GM23338 (cell line): ENCODE results near the gene ECHDC1. TPM values are rescaled to one million over a fixed set of nuclear protein-coding genes. Genes with fewer than 3 reads are reported as not detected.

Experiments
- ATAC-seq: fragments of 200-7000 bp; cut with Tn5 transposase; 3 replicates; pipeline ENCODE4 v1.9.1; 2020
- DNase-seq: peaks from one replicate; pipeline ENCODE4 v3.0.0-alpha.2; 2015; ENCODE audit warnings: low spot score
- H2AFZ ChIP-seq: fragments of 200-600 bp; sonication (generic); 2 replicates; pipeline ENCODE4 v1.8.0; 2016; ENCODE audit warnings: antibody characterized with exemption, mild to moderate bottlenecking, moderate library complexity
- H3F3A ChIP-seq: fragments of 200-600 bp; sonication (generic); replicated peaks from 2 replicates; pipeline ENCODE4 v1.8.0; 2017; ENCODE audit warnings: antibody characterized with exemption, mixed run types, low read depth
- H3K27ac ChIP-seq: fragments of 200-600 bp; sonication (generic); 2 replicates; pipeline ENCODE4 v1.6.1; 2016; ENCODE audit warnings: low read depth
- H3K27me3 ChIP-seq: fragments of 200-600 bp; sonication (generic); 2 replicates; pipeline ENCODE4 v1.8.0; 2016; ENCODE audit warnings: mild to moderate bottlenecking, mixed run types, moderate library complexity; ENCODE audit not compliant: insufficient read depth
- H3K36me3 ChIP-seq: fragments of 200-600 bp; sonication (generic); 2 replicates; pipeline ENCODE4 v1.8.0; 2016; ENCODE audit warnings: mild to moderate bottlenecking; ENCODE audit not compliant: insufficient read depth
- H3K4me1 ChIP-seq: fragments of 200-600 bp; sonication (generic); 2 replicates; pipeline ENCODE4 v1.8.0; 2016; ENCODE audit warnings: mild to moderate bottlenecking, moderate library complexity; ENCODE audit not compliant: insufficient read depth
- H3K4me2 ChIP-seq: fragments of 200-600 bp; sonication (generic); 2 replicates; pipeline ENCODE4 v1.7.1; 2017; ENCODE audit warnings: mixed run types
- H3K4me3 ChIP-seq: fragments of 200-600 bp; sonication (generic); 2 replicates; pipeline ENCODE4 v1.6.1; 2016; ENCODE audit warnings: mixed run types
- H3K79me2 ChIP-seq: fragments of 200-600 bp; sonication (generic); replicated peaks from 2 replicates; pipeline ENCODE4 v1.8.0; 2017; ENCODE audit warnings: mild to moderate bottlenecking; ENCODE audit not compliant: insufficient read depth
- H3K9me2 ChIP-seq: fragments of 200-600 bp; sonication (generic); 2 replicates; pipeline ENCODE4 v1.8.0; 2017; ENCODE audit not compliant: insufficient read depth
- H4K20me1 ChIP-seq: fragments of 200-600 bp; sonication (generic); replicated peaks from 2 replicates; pipeline ENCODE4 v1.8.0; 2017; ENCODE audit warnings: mild to moderate bottlenecking; ENCODE audit not compliant: insufficient read depth
- H3K27ac Mint-ChIP-seq: 2 replicates; pipeline ENCODE4 v1.8.0; 2020; ENCODE audit warnings: inconsistent platforms, mild to moderate bottlenecking, moderate library complexity, mixed read lengths
- H3K27me3 Mint-ChIP-seq: 3 replicates; pipeline ENCODE4 v1.8.0; 2022; ENCODE audit warnings: low read depth, mild to moderate bottlenecking, moderate library complexity, mixed read lengths, inconsistent platforms; ENCODE audit not compliant: insufficient read depth, poor library complexity
- H3K36me3 Mint-ChIP-seq: 3 replicates; pipeline ENCODE4 v1.8.0; 2021; ENCODE audit warnings: low read depth, mild to moderate bottlenecking, inconsistent platforms, moderate library complexity, mixed read lengths
- H3K4me1 Mint-ChIP-seq: 3 replicates; pipeline ENCODE4 v1.8.0; 2020; ENCODE audit warnings: mild to moderate bottlenecking, inconsistent platforms, mixed read lengths
- H3K4me3 Mint-ChIP-seq: 3 replicates; pipeline ENCODE4 v1.8.0; 2021; ENCODE audit warnings: moderate library complexity, mild to moderate bottlenecking, inconsistent platforms, mixed read lengths
- H3K9me3 Mint-ChIP-seq: 3 replicates; pipeline ENCODE4 v1.8.0; 2020; ENCODE audit warnings: moderate library complexity, mild to moderate bottlenecking, inconsistent platforms, mixed read lengths
- CREB1 ChIP-seq: fragments of 250-450 bp; sonication (Bioruptor Pico); IDR thresholded peaks from 2 replicates; pipeline ENCODE4 v1.5.0; 2020; ENCODE audit warnings: low read depth, mild to moderate bottlenecking, moderate library complexity
- EZH2 ChIP-seq: fragments of 200-600 bp; sonication (generic); IDR thresholded peaks from one replicate; pipeline ENCODE4 v1.8.0; 2017; ENCODE audit warnings: antibody characterized with exemption, mild to moderate bottlenecking, low read depth; ENCODE audit not compliant: unreplicated experiment
- EZH2phosphoT487 ChIP-seq: fragments of 200-600 bp; sonication (generic); IDR thresholded peaks from one replicate; pipeline ENCODE4 v1.8.1; 2018; ENCODE audit warnings: antibody characterized with exemption; ENCODE audit not compliant: unreplicated experiment
- JUNB ChIP-seq: IDR thresholded peaks from one replicate; pipeline ENCODE4 v1.6.1; 2016; ENCODE audit warnings: antibody characterized with exemption; ENCODE audit not compliant: unreplicated experiment
- NANOG ChIP-seq: IDR thresholded peaks from 2 replicates; pipeline ENCODE4 v1.6.1; 2016; ENCODE audit warnings: antibody characterized with exemption, borderline replicate concordance
- STAT1 ChIP-seq: IDR thresholded peaks from one replicate; pipeline ENCODE4 v1.6.1; 2016; ENCODE audit warnings: antibody characterized with exemption; ENCODE audit not compliant: unreplicated experiment
- ZNF114 ChIP-seq: fragments of 250-450 bp; sonication (Bioruptor Pico); IDR thresholded peaks from 2 replicates; pipeline ENCODE4 v1.5.0; 2020; ENCODE audit warnings: mild to moderate bottlenecking, moderate library complexity
- ZNF331 ChIP-seq: fragments of 250-450 bp; sonication (Bioruptor Pico); IDR thresholded peaks from 2 replicates; pipeline ENCODE4 v1.5.0; 2020; ENCODE audit warnings: low read depth, mild to moderate bottlenecking, moderate library complexity
- polyA plus RNA-seq: library from polyadenylated mRNA; unstranded; fragments of >200 nt; fragmentation: Nextera tagmentation; extraction: Ambion mirVana; gene quantifications from 2 replicates; pipeline ENCODE4 v1.2.1, GENCODE V29; 2016
- total RNA-seq: library from RNA; depleted of rRNA; stranded (reverse); fragments of >200 nt; shearing (Covaris generic); gene quantifications from 2 replicates; pipeline ENCODE4 v1.2.3, GENCODE V29; 2014
- TF ChIP-seq, protein P1 (sequence below): IDR thresholded peaks from 2 replicates; pipeline ENCODE4 v1.6.1; 2016; ENCODE audit warnings: antibody characterized with exemption
- TF ChIP-seq, protein P2 (sequence below): fragments of 250-450 bp; sonication (Bioruptor Pico); IDR thresholded peaks from 2 replicates; pipeline ENCODE4 v1.5.0; 2020; ENCODE audit warnings: mild to moderate bottlenecking, moderate library complexity

The ECHDC1 gene
- total and polyA plus RNA-seq, 2 experiments from 2014 or later, result 65.8 to 98.4 TPM

DNA sequence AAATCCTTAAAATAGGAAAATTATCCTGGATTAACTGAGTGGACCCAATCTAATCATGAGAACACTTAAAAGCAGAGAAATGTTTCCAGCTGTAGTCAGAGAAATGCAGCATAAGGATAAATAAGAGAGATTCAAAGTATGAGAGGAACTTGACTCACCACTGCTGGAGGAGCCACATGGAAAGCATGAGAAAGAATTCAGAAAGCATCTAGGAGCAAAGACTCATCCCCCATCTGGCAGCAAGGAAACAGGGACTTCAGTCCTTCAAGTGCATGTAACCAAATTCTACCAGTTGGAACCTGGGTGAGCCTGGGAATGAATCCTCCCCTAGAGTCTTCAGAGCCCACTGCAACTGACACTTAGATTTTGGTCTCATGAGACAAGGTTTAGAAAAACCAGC lies 43.0 kb downstream of the ECHDC1 start:
- H2AFZ ChIP-seq, result no peak overlapping the region
- no peak overlapping the region for H3K4me3 Mint-ChIP-seq
- H3K4me2 ChIP-seq, result no peak overlapping the region
- H3K9me2 ChIP-seq, result no peaks in the 10 kb centered on the region
- no peaks in the 10 kb centered on the region; the same call in 1 of the 2 replicates for H3K4me1 ChIP-seq
- peaks cover 9% of the 10 kb centered on the region; the same call in 2 of the 3 replicates for H3K9me3 Mint-ChIP-seq
- no peaks in the 10 kb centered on the region for H3K27me3 Mint-ChIP-seq
- H3K27ac ChIP-seq, result no peak overlapping the region
- ATAC-seq (peak; percentile 66), DNase-seq (peak; percentile 55)
- H3K4me1 Mint-ChIP-seq, result peaks cover 7% of the 10 kb centered on the region; the same call in 2 of the 3 replicates
- H3K27me3 ChIP-seq, result no peaks in the 10 kb centered on the region
- peaks cover 33% of the 10 kb centered on the region for H3K36me3 Mint-ChIP-seq
- no peaks in the 10 kb centered on the region for H4K20me1 ChIP-seq
- H3K4me3 ChIP-seq, result no peak overlapping the region
- H3F3A ChIP-seq, result no peaks in the 10 kb centered on the region
- TF ChIP-seq, protein P1, sequence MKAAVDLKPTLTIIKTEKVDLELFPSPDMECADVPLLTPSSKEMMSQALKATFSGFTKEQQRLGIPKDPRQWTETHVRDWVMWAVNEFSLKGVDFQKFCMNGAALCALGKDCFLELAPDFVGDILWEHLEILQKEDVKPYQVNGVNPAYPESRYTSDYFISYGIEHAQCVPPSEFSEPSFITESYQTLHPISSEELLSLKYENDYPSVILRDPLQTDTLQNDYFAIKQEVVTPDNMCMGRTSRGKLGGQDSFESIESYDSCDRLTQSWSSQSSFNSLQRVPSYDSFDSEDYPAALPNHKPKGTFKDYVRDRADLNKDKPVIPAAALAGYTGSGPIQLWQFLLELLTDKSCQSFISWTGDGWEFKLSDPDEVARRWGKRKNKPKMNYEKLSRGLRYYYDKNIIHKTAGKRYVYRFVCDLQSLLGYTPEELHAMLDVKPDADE, result no peak
- no peak for TF ChIP-seq NANOG
- H3K36me3 ChIP-seq, result no peaks in the 10 kb centered on the region
- H3K27ac Mint-ChIP-seq, result no peak overlapping the region
- H3K79me2 ChIP-seq, result peaks cover 25% of the 10 kb centered on the region

DNA sequence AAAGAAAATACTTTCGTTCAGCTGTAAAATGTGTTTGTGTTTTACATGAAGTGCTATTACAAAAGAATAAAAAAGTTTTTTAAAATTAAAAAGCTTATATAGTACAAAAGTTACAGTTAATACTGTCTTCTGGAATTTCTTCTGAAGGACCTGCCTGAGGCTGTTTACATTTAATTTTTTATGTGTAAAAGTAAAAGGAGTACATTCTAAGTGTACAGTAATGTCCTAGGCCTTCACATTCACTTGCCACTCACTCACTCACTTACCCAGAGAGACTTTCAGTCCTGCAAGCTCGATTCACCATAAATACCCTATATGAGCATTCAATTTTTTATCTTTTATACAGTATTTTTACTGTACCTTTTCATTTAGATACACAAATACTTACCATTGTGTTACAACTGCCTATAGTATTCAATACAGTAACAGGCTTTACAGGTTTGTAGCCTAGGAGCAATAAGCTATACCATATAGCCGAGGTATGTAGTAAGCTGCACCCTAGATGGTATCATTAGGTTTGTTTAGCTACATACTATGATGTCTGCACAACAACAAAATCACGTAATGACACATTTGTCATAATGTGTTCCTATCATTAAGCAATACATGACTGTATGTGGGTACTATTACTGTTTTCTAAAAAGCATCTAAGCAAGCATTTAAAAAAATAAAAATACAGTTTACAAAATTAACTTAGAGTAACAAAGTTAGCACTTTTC lies 43.7 kb downstream of the ECHDC1 start:
- Histone ChIP-seq H3K36me3 (no peaks in the 10 kb centered on the region), H3F3A (no peaks in the 10 kb centered on the region), H3K4me1 (no peaks in the 10 kb centered on the region; the same call in 1 of the 2 replicates), H3K4me2 (no peak overlapping the region), H3K9me2 (no peaks in the 10 kb centered on the region), H3K27me3 (no peaks in the 10 kb centered on the region), H2AFZ (no peak overlapping the region), H3K4me3 (no peak overlapping the region), H3K79me2 (peaks cover 21% of the 10 kb centered on the region), H3K27ac (no peak overlapping the region), H4K20me1 (no peaks in the 10 kb centered on the region)
- H3K27ac Mint-ChIP-seq, result no peak overlapping the region
- TF ChIP-seq EZH2, result no peak
- no peak for TF ChIP-seq ZNF331 (CRISPR knock-in tag)
- no peak for TF ChIP-seq NANOG
- no peak for TF ChIP-seq JUNB
- TF ChIP-seq EZH2phosphoT487, result no peak
- no peak for TF ChIP-seq CREB1 (CRISPR knock-in tag)
- no peak for TF ChIP-seq STAT1
- TF ChIP-seq, protein P2, sequence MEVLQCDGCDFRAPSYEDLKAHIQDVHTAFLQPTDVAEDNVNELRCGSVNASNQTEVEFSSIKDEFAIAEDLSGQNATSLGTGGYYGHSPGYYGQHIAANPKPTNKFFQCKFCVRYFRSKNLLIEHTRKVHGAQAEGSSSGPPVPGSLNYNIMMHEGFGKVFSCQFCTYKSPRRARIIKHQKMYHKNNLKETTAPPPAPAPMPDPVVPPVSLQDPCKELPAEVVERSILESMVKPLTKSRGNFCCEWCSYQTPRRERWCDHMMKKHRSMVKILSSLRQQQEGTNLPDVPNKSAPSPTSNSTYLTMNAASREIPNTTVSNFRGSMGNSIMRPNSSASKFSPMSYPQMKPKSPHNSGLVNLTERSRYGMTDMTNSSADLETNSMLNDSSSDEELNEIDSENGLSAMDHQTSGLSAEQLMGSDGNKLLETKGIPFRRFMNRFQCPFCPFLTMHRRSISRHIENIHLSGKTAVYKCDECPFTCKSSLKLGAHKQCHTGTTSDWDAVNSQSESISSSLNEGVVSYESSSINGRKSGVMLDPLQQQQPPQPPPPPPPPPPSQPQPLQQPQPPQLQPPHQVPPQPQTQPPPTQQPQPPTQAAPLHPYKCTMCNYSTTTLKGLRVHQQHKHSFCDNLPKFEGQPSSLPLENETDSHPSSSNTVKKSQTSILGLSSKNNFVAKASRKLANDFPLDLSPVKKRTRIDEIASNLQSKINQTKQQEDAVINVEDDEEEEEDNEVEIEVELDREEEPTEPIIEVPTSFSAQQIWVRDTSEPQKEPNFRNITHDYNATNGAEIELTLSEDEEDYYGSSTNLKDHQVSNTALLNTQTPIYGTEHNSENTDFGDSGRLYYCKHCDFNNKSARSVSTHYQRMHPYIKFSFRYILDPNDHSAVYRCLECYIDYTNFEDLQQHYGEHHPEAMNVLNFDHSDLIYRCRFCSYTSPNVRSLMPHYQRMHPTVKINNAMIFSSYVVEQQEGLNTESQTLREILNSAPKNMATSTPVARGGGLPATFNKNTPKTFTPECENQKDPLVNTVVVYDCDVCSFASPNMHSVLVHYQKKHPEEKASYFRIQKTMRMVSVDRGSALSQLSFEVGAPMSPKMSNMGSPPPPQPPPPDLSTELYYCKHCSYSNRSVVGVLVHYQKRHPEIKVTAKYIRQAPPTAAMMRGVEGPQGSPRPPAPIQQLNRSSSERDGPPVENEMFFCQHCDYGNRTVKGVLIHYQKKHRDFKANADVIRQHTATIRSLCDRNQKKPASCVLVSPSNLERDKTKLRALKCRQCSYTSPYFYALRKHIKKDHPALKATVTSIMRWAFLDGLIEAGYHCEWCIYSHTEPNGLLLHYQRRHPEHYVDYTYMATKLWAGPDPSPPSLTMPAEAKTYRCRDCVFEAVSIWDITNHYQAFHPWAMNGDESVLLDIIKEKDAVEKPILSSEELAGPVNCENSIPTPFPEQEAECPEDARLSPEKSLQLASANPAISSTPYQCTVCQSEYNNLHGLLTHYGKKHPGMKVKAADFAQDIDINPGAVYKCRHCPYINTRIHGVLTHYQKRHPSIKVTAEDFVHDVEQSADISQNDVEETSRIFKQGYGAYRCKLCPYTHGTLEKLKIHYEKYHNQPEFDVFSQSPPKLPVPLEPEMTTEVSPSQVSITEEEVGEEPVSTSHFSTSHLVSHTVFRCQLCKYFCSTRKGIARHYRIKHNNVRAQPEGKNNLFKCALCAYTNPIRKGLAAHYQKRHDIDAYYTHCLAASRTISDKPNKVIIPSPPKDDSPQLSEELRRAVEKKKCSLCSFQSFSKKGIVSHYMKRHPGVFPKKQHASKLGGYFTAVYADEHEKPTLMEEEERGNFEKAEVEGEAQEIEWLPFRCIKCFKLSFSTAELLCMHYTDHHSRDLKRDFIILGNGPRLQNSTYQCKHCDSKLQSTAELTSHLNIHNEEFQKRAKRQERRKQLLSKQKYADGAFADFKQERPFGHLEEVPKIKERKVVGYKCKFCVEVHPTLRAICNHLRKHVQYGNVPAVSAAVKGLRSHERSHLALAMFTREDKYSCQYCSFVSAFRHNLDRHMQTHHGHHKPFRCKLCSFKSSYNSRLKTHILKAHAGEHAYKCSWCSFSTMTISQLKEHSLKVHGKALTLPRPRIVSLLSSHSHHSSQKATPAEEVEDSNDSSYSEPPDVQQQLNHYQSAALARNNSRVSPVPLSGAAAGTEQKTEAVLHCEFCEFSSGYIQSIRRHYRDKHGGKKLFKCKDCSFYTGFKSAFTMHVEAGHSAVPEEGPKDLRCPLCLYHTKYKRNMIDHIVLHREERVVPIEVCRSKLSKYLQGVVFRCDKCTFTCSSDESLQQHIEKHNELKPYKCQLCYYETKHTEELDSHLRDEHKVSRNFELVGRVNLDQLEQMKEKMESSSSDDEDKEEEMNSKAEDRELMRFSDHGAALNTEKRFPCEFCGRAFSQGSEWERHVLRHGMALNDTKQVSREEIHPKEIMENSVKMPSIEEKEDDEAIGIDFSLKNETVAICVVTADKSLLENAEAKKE (CRISPR knock-in tag), result no peak
- TF ChIP-seq ZNF114 (CRISPR knock-in tag), result no peak
- no peak for DNase-seq
- ATAC-seq, result no peak
- peaks cover 37% of the 10 kb centered on the region for H3K36me3 Mint-ChIP-seq
- H3K4me1 Mint-ChIP-seq, result peaks cover 7% of the 10 kb centered on the region; the same call in 2 of the 3 replicates
- H3K9me3 Mint-ChIP-seq, result peaks cover 9% of the 10 kb centered on the region; the same call in 2 of the 3 replicates
- no peaks in the 10 kb centered on the region for H3K27me3 Mint-ChIP-seq
- no peak overlapping the region for H3K4me3 Mint-ChIP-seq
